ENCODE measurements around the gene RGS13. TPM values are rescaled to one million over a fixed set of nuclear protein-coding genes. Genes with fewer than 3 reads are reported as not detected.

The RGS13 gene
- total and polyA plus RNA-seq, 10 of the 15 experiments (the other 5 are each of a cell fraction or from before 2014, with no cell fraction given): 0.23 to 16.0 (median 0.36) TPM; not detected in 1

- peak; percentile 65; the same call in 1 of the 2 replicates for TF ChIP-seq TBL1XR1 (IDR thresholded peaks at IDR 0.05; ENCODE audit: low read depth, low read length)
- TF ChIP-seq NR2C2 (IDR thresholded peaks at IDR 0.05; ENCODE audit: borderline replicate concordance, control insufficient read depth, insufficient read length, low read depth): no peak
- peak; percentile 39; the same call in 1 of the 2 replicates for TF ChIP-seq SMC3 (IDR thresholded peaks at IDR 0.05; ENCODE audit: borderline replicate concordance, low read length)
- no peak for TF ChIP-seq NFXL1 (IDR thresholded peaks at IDR 0.05; ENCODE audit: borderline replicate concordance)
- TF ChIP-seq ETV6 (conservative IDR thresholded peaks at IDR 0.05 in 1 of 2, IDR thresholded peaks at IDR 0.05 in 1 of 2; ENCODE audit: borderline replicate concordance in 1 of 2, low read depth in 1 of 2): peak in 1 of 2 experiments; percentile 75; a peak in 2 of 4 replicates
- no peak for TF ChIP-seq CEBPZ (IDR thresholded peaks at IDR 0.05; ENCODE audit: low read depth, low read length)
- TF ChIP-seq HDGF (IDR thresholded peaks at IDR 0.05): no peak
- no peak for TF ChIP-seq ATF3 (IDR thresholded peaks at IDR 0.05; ENCODE audit: borderline replicate concordance, extremely low read depth, low read depth, low read length)
- TF ChIP-seq FOXM1 (IDR thresholded peaks at IDR 0.05; ENCODE audit: low read depth, low read length): no peak
- TF ChIP-seq ASH2L (IDR thresholded peaks at IDR 0.05; ENCODE audit: borderline replicate concordance, low read depth): 0 out of 2 replicates have a peak, but pooled peaks have one; percentile 57
- no peak for TF ChIP-seq STAT1 (conservative IDR thresholded peaks at IDR 0.05)
- no peak for TF ChIP-seq ESRRA (IDR thresholded peaks at IDR 0.05; ENCODE audit: low read length)
- TF ChIP-seq CHD1 (IDR thresholded peaks at IDR 0.05; ENCODE audit: low read depth, low read length): no peak
- peak; percentile 70; the same call in 1 of the 2 replicates for TF ChIP-seq ZBED1 (IDR thresholded peaks at IDR 0.05; ENCODE audit: borderline replicate concordance)
- peak; percentile 75 for TF ChIP-seq BCL3 (IDR thresholded peaks at IDR 0.05; ENCODE audit: borderline replicate concordance, insufficient read depth, low read depth, low read length, poor library complexity, severe bottlenecking)
- peak; percentile 94 for TF ChIP-seq CREM (IDR thresholded peaks at IDR 0.05; ENCODE audit: low read depth)
- TF ChIP-seq PML (IDR thresholded peaks at IDR 0.05; ENCODE audit: low read length): no peak
- TF ChIP-seq ZNF24 (IDR thresholded peaks at IDR 0.05): peak; percentile 53; the same call in 1 of the 2 replicates
- TF ChIP-seq IRF5 (IDR thresholded peaks at IDR 0.05; ENCODE audit: borderline replicate concordance): no peak
- no peak; the same call in 1 of the 2 replicates for TF ChIP-seq MYB (IDR thresholded peaks at IDR 0.05; ENCODE audit: borderline replicate concordance, low read depth, low read length)
- peak; percentile 92 for TF ChIP-seq SMAD1 (IDR thresholded peaks at IDR 0.05; ENCODE audit: low read depth, partially characterized antibody)
- no peak for TF ChIP-seq CBX3 (IDR thresholded peaks at IDR 0.05; ENCODE audit: borderline replicate concordance, low read depth)
- TF ChIP-seq ZNF207 (IDR thresholded peaks at IDR 0.05; ENCODE audit: borderline replicate concordance): peak; percentile 52; the same call in 1 of the 2 replicates
These were observed 26.6 kb upstream of the RGS13 start (continued) for GRCh38 chr1:192609110-192610079.
